Pericardium fibroblast (primary cell): Measurements from ENCODE around the gene ZBTB8A. TPM values are rescaled to one million over a fixed set of nuclear protein-coding genes. Genes with fewer than 3 reads are reported as not detected.

Experiments used
- total RNA-seq: library from RNA; depleted of rRNA; stranded (reverse); fragments of >200 nt; gene quantifications from 2 replicates; pipeline ENCODE4 v1.2.3, GENCODE V29; 2015

Gene ZBTB8A
- 3.1 and 4.9 TPM in 2 replicates for total RNA-seq

DNA sequence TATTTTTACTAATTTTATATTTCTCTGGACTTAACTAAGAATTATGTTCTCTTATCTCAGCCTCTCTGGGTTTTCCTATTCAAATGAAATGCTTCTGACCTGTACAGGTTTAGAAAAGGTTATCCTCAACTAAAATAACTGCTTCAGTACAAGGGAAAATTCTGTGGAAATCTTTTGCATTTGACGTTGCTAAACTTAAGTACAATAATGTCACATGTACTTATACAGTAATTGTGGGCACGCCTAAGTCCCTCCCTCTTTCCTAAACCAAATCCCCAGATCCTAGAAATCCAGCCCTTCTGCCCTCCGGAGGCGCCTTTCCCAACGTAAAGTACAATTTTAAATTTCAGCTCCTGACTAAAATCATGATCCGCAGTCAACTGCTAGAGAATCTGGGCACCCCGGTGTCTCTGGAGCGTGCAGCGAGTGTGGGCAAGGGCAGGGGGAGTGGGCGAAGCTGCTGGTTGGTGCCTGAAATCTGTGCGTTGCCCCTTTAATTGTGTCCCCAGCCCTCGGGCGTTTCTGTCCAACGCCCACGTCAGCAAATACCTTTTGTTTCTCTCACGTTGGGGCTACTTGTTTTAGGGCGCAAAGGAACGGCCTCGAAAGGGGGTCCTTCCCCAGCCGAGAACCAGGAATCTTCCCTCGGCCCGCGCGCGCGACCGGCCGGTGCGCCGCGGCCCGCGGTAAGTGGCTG lies at the start of gene ZBTB8A:
TSS of gene ZBTB8A (plus strand) at position 541 of the 697 bp plus-strand sequence. CDS start 53,505 bp downstream, outside the sequence.

DNA sequence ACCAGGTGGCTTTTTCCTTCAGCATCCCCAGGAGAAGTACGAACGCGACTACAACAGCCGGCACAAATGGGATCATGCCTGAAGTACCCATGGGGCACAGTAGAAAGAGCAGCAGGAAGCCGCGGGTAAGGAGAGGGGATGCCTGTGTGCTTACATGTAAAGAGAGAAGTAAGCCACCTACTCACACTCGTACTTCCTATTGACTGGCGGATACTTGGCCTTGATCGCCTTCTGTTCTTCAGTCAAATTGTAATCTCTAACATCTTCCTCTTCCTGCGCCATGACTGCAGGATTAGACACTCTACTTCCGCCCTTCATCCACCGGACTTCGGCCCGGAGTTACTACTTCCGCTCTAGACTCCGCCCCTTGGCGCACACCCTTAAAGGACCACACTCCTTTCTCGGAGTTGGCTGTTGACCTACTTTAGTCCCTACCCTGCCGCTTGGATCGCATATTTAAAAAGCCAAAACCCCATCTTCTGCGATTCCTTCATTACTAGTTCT lies 111.1 kb downstream of the ZBTB8A start, which contains the start of gene ZBTB8OS:
TSS of gene ZBTB8OS (minus strand) at position 303 of the 504 bp plus-strand sequence. CDS start at position 282, 21 bp downstream.

DNA sequence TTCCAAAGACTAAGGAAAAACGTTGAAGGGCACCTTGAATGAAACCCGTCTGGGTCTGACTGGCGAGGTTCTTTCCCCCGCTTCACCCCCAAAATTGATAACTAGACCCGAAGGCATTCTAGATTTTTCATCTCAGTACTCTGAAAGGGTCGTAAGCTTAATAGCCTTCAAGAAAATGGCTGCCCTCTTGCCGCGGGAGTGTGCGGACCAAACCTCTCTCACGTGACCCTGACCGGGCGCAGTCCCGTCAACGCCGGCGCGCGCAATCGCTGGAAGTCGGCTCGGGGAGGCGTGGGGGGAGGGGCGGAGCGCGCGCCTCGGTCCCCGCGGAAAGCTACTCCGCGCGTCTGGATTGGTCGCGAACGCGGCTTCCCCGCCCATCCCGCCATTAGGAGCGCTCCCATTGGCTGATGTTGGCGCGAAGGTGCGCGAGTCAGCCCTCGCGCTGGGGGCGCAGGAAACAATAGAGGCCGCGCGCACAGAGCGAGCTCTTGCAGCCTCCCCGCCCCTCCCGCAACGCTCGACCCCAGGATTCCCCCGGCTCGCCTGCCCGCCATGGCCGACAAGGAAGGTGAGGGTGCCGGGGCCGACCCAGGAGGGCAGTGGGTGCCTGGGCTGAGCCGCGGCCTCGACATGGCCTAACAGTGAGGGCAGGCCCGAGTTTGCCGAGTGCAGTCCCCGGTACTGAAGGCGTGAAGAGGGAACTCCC lies 111.7 kb downstream of the ZBTB8A start, which contains the start of gene RBBP4:
TSS of gene RBBP4 (plus strand) at position 457 of the 709 bp plus-strand sequence. CDS start at position 556, 99 bp downstream.

Other genes starting within 250 kb of the ZBTB8A start
- 49.2 and 59.0 TPM in 2 replicates for gene HDAC1, start 247.3 kb upstream of the ZBTB8A start, total RNA-seq
- 169 and 485 TPM in 2 replicates for gene MARCKSL1, start 203.2 kb upstream of the ZBTB8A start, total RNA-seq
- gene FAM229A, start 176.9 kb upstream of the ZBTB8A start, total RNA-seq, result 4.9 and 7.4 TPM in 2 replicates
- 0.70 TPM in 1 of 2 replicates, not detected in the other for gene TSSK3, start 176.9 kb upstream of the ZBTB8A start, total RNA-seq
- gene BSDC1, start 145.0 kb upstream of the ZBTB8A start, total RNA-seq, result 44.1 and 104 TPM in 2 replicates
- not detected in 2 replicates for gene ZBTB8B, start 74.4 kb upstream of the ZBTB8A start, total RNA-seq
- 11.9 and 28.7 TPM in 2 replicates for gene ZBTB8OS, start 111.1 kb downstream of the ZBTB8A start, total RNA-seq
- 105 and 115 TPM in 2 replicates for gene RBBP4, start 111.8 kb downstream of the ZBTB8A start, total RNA-seq
- gene SYNC, start 163.3 kb downstream of the ZBTB8A start, total RNA-seq, result 37.6 and 80.6 TPM in 2 replicates